Small intestine (tissue), 7 donors: Measurements from ENCODE around the gene SLC41A1. TPM values are rescaled to one million over a fixed set of nuclear protein-coding genes. Genes with fewer than 3 reads are reported as not detected.

Source experiments
- DNase-seq, 2 donors: peaks; one replicate each; pipeline versions ENCODE4 v3.0.0 to v3.0.0-alpha.2; 2013
- FAIRE-seq: peaks from 2 replicates; lab custom pipeline; 2012; peaks lifted over from hg19 to GRCh38; lab: Jason Lieb, UNC
- H3K27ac ChIP-seq, 3 donors: one replicate each; pipeline ENCODE4 v1.5.1; 2013; ENCODE audit warnings: low read length in 2 of 3, mild to moderate bottlenecking in 2 of 3, control low read depth in 1 of 3, inconsistent platforms in 1 of 3, low read depth in 1 of 3, moderate library complexity in 1 of 3
- H3K27me3 ChIP-seq, 3 donors: one replicate each; pipeline ENCODE4 v1.6.1; 2013; ENCODE audit warnings: low read length in 3 of 3, inconsistent platforms in 1 of 3; ENCODE audit not compliant: control insufficient read depth in 3 of 3, insufficient read depth in 3 of 3
- H3K36me3 ChIP-seq, 3 donors: one replicate each; pipeline ENCODE4 v1.6.1; 2013; ENCODE audit warnings: low read length in 3 of 3, inconsistent platforms in 1 of 3, low read depth in 1 of 3, mild to moderate bottlenecking in 1 of 3, moderate library complexity in 1 of 3; ENCODE audit not compliant: control insufficient read depth in 3 of 3, insufficient read depth in 2 of 3
- H3K4me1 ChIP-seq, 3 donors: one replicate each; pipeline ENCODE4 v1.6.1; 2013; ENCODE audit warnings: low read length in 2 of 3, inconsistent platforms in 1 of 3, low read depth in 1 of 3, mild to moderate bottlenecking in 1 of 3, moderate library complexity in 1 of 3; ENCODE audit not compliant: control insufficient read depth in 3 of 3, insufficient read depth in 2 of 3
- H3K4me3 ChIP-seq, 3 donors: one replicate each; pipeline ENCODE4 v1.5.1; 2013; ENCODE audit warnings: low read length in 3 of 3, control low read depth in 1 of 3, inconsistent platforms in 1 of 3, low read depth in 1 of 3, mild to moderate bottlenecking in 1 of 3, moderate library complexity in 1 of 3
- H3K9me3 ChIP-seq, 2 donors: one replicate each; pipeline ENCODE4 v1.6.1; 2013; ENCODE audit warnings: low read depth in 1 of 2, low read length in 1 of 2; ENCODE audit not compliant: control insufficient read depth in 2 of 2, insufficient read depth in 1 of 2
- WGBS, 3 donors: extraction: QIAGEN DNeasy Blood & Tissue Kit; methylation state at CpG; one replicate each; pipeline ENCODE4 v1.1.7; 2013; 5-methylcytosine and 5-hydroxymethylcytosine counted together
- polyA plus RNA-seq, 4 donors: library from polyadenylated mRNA; stranded (reverse) in 3 of 4; unstranded in 1 of 4; fragments of 200-250 nt in 3 of 4; fragments of 120-200 nt in 1 of 4; gene quantifications; one replicate each; pipeline versions ENCODE4 v1.2.1 to v1.2.3, GENCODE V29; 2013
- donor health status: healthy with polysubstance abuse.
- donor health status: control.
- donor health status: control.
- donor health status: Bipolar disorder and iron deficiency.
- donor health status: healthy.

SLC41A1 gene
- polyA plus RNA-seq, 4 donors = 0.89 to 9.4 (median 3.2) TPM

DNA sequence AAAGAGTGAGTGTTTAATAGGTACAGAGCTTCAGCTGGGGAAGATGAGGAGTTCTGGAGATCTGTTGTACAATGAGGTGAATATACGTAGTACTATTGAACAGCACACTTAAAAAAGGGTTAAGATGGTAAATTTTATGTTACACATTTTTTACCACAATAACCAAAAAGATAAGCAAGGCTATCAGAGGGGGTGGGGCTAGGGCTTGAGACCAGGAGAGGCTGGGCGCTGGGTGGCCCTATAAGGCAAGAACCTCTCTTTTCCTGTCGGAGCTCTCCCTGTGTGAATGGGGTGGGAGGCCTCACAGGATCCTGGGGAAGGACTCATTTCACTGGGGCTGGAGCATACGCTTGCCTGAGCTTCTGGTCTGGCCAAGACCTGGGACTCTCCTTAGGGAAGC, 9.0 kb downstream of the SLC41A1 start:
- Histone ChIP-seq H3K9me3 (no peaks in the 10 kb centered on the region), H3K36me3 (peaks cover 0 to 19% (median 0%) of the 10 kb centered on the region in 3 donors), H3K4me1 (peaks cover 0 to 7% (median 0%) of the 10 kb centered on the region in 3 donors), H3K27ac (no peak overlapping the region), H3K27me3 (no peaks in the 10 kb centered on the region), H3K4me3 (no peak overlapping the region)
- no peak for DNase-seq
- 64 to 88% (median 67%) methylated on average over 4 of the region's 4 CpGs for WGBS, 3 donors
- no peak for FAIRE-seq

- peaks cover 0 to 24% (median 0%) of the 10 kb centered on the region in 3 donors for H3K36me3 ChIP-seq
- no peaks in the 10 kb centered on the region for H3K27me3 ChIP-seq
- FAIRE-seq (no peak), DNase-seq (no peak)
- no peaks in the 10 kb centered on the region for H3K9me3 ChIP-seq
- no peak overlapping the region for H3K27ac ChIP-seq
- H3K4me1 ChIP-seq = peaks cover 0 to 4% (median 0%) of the 10 kb centered on the region in 3 donors
- 96 to 97% (median 97%) methylated on average over 8 of the region's 8 CpGs for WGBS, 3 donors
- no peak overlapping the region for H3K4me3 ChIP-seq
Observed at GRCh38 chr1:205802060-205802459, 10.9 kb downstream of the SLC41A1 start.

- no peak overlapping the region for H3K27ac ChIP-seq
- no peak for FAIRE-seq
- H3K27me3 ChIP-seq = no peaks in the 10 kb centered on the region
- peaks cover 0 to 28% (median 0%) of the 10 kb centered on the region in 3 donors for H3K36me3 ChIP-seq
- peaks cover 0 to 3% (median 0%) of the 10 kb centered on the region in 3 donors for H3K4me1 ChIP-seq
- H3K4me3 ChIP-seq = no peak overlapping the region
- no peak for DNase-seq
- 71 to 74% (median 74%) methylated on average over 7 of the region's 7 CpGs for WGBS, 3 donors
- no peaks in the 10 kb centered on the region for H3K9me3 ChIP-seq
Observed at GRCh38 chr1:205800981-205801703, 11.9 kb downstream of the SLC41A1 start.

- no peaks in the 10 kb centered on the region for H3K27me3 ChIP-seq
- FAIRE-seq (no peak), DNase-seq (no peak)
- no peak overlapping the region for H3K27ac ChIP-seq
- 80 to 92% (median 88%) methylated on average over 7 of the region's 7 CpGs for WGBS, 3 donors
- peaks cover 0 to 28% (median 0%) of the 10 kb centered on the region in 3 donors for H3K36me3 ChIP-seq
- H3K4me3 ChIP-seq = no peak overlapping the region
- no peaks in the 10 kb centered on the region for H3K4me1 ChIP-seq
- no peaks in the 10 kb centered on the region for H3K9me3 ChIP-seq
Observed at GRCh38 chr1:205800427-205800826, 12.6 kb downstream of the SLC41A1 start.

DNA sequence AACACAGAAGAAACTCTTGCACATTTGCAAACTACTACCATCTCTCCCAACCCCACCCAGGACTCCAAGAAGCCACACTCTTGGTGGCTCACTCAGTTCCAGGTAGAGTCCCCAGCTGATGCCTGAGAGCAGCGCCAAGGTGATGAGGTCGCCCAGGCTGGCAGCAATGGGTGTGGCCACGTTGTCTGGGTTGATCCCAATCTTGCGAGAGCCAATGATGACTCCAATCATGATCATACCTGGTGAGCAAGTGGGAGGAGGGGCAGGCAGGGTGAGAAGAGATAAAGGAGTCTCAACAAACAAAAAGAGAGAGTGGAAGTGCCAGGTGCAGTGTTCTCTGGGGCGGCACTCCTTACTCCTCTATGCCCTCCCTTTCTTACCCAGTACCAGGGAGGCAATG, 14.4 kb downstream of the SLC41A1 start:
- peaks cover 0 to 38% (median 0%) of the 10 kb centered on the region in 3 donors for H3K36me3 ChIP-seq
- no peaks in the 10 kb centered on the region for H3K27me3 ChIP-seq
- DNase-seq (peak in 1 of 2 donors; percentile 56), FAIRE-seq (no peak)
- no peaks in the 10 kb centered on the region for H3K4me1 ChIP-seq
- no peak overlapping the region for H3K27ac ChIP-seq
- no peaks in the 10 kb centered on the region for H3K9me3 ChIP-seq
- no peak overlapping the region for H3K4me3 ChIP-seq
- 16 to 75% (median 43%) methylated on average over 5 of the region's 5 CpGs for WGBS, 3 donors

DNA sequence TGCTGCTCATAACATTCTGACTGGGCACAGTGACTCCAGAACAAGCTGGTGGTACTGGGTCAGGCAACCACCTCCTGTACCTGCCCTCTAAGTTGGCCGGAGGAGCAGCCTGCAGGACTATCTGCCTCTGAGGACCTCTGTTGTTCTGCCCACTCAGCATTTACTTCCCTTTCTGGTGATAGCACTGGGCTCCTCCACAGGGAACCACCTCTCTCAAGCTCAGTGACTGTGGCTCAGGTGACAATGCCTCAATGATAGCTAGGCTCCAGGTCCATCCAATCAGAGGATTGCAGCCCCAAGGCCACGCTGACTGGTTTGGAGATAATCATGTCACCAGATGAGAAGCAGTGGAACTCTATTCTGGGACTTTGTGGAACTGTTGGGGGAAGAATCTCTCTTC, 15.8 kb downstream of the SLC41A1 start:
- H3K27me3 ChIP-seq = no peaks in the 10 kb centered on the region
- H3K4me1 ChIP-seq = no peaks in the 10 kb centered on the region
- no peaks in the 10 kb centered on the region for H3K9me3 ChIP-seq
- DNase-seq (peak in 1 of 2 donors; percentile 21), FAIRE-seq (no peak)
- 88 to 100% (median 95%) methylated on average over 2 of the region's 2 CpGs for WGBS, 3 donors
- H3K36me3 ChIP-seq = peaks cover 0 to 46% (median 0%) of the 10 kb centered on the region in 3 donors
- H3K4me3 ChIP-seq = no peak overlapping the region
- no peak overlapping the region for H3K27ac ChIP-seq

GRCh38 chr1:205794011-205794730, 18.8 kb downstream of the SLC41A1 start:
- H3K36me3 ChIP-seq = peaks cover 0 to 31% (median 3%) of the 10 kb centered on the region in 3 donors
- FAIRE-seq (no peak), DNase-seq (no peak)
- H3K4me1 ChIP-seq = no peaks in the 10 kb centered on the region
- H3K9me3 ChIP-seq = no peaks in the 10 kb centered on the region
- WGBS, 3 donors = 58 to 63% (median 61%) methylated on average over 5 of the region's 5 CpGs
- H3K27me3 ChIP-seq = no peaks in the 10 kb centered on the region
- H3K27ac ChIP-seq = no peak overlapping the region
- no peak overlapping the region for H3K4me3 ChIP-seq

DNA sequence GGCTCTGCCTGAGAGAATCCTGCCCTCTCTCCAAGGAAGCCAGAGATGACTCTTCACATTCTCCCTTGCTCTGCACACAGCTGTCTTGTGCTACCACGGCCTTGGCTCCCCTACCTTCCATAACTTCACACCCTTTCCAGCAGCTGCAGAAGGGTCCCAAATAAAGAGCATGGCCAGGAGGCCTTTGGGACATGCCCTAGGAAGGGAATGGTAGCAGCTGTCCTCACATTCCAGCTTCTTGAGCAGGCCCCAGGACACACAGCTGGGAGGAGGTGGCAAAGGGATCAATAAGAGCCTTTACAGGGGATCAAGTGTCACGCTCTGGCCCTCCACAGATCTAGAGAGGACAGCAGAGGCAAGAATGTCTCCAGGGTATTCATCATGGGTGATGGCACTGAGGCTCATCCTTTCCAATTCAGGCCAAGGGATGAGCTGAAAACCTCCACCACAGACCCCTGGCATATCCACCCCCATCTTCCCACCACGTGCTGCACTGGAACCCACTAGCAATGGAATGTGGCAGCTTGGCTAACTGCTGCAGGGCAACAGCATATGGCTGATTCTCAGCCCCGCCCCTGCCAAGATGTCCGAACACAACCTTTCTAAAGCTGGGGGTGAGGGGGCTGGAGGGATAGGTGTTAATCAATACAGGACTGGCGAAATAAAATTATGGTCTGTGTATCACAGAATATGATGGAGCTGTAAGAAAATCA, 19.9 kb downstream of the SLC41A1 start:
- no peaks in the 10 kb centered on the region for H3K9me3 ChIP-seq
- no peak for FAIRE-seq
- H3K36me3 ChIP-seq = peaks cover 0 to 24% (median 3%) of the 10 kb centered on the region in 3 donors
- H3K27me3 ChIP-seq = no peaks in the 10 kb centered on the region
- H3K4me1 ChIP-seq = no peaks in the 10 kb centered on the region
- DNase-seq = no peak
- H3K27ac ChIP-seq = no peak overlapping the region
- 66 to 79% (median 79%) methylated on average over 6 of the region's 6 CpGs for WGBS, 3 donors
- no peak overlapping the region for H3K4me3 ChIP-seq
